Fibroblast of pulmonary artery (primary cell): ENCODE results near the gene HDDC2.

ENCODE experiments used
- DNase-seq: peaks from one replicate; pipeline ENCODE4 v3.0.0-alpha.2; 2010; ENCODE audit warnings: low read depth
- H3K4me3 ChIP-seq: replicated peaks from 2 replicates; pipeline ENCODE4 v1.5.1; 2011; ENCODE audit warnings: low read depth, mild to moderate bottlenecking, control low read depth, low read length, moderate library complexity
- TF ChIP-seq, protein P1 (sequence below): IDR thresholded peaks from 2 replicates; pipeline ENCODE4 v1.5.1; 2011; ENCODE audit warnings: mild to moderate bottlenecking, control low read depth, low read length, inconsistent platforms; ENCODE audit errors: missing control alignments

HDDC2 gene

DNA sequence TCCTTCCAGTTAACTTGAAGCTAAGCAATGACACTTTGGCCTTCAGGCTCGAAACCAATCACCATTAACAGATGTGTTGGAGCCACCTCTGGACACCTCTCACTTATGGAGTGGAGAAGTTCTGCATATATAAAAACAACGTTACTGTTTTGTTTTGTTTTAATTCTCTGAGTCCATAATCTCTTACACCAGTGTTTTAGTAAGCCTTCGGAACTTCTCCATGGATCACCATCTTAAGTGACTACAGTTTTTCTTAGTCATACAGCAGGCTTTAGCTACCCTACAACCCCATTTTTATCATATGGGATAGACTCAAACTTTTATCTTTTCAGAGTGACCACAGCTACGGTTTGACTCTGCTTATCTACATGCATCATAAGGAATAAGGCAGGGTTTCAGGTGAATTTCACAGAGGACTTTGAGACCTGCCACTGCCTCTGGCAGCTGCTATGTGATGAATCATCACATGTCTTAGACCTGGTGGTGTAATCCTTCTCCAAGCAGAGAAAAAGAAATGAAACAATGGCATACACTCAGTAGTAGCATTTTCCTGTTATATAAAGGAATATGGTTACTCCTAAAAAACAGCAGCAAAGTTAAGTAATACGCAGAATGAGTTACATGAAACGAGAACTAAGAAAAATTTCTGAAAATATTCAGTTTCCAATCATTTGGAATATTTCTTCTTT is 5.5 kb upstream of the HDDC2 start:
- TF ChIP-seq, protein P1, sequence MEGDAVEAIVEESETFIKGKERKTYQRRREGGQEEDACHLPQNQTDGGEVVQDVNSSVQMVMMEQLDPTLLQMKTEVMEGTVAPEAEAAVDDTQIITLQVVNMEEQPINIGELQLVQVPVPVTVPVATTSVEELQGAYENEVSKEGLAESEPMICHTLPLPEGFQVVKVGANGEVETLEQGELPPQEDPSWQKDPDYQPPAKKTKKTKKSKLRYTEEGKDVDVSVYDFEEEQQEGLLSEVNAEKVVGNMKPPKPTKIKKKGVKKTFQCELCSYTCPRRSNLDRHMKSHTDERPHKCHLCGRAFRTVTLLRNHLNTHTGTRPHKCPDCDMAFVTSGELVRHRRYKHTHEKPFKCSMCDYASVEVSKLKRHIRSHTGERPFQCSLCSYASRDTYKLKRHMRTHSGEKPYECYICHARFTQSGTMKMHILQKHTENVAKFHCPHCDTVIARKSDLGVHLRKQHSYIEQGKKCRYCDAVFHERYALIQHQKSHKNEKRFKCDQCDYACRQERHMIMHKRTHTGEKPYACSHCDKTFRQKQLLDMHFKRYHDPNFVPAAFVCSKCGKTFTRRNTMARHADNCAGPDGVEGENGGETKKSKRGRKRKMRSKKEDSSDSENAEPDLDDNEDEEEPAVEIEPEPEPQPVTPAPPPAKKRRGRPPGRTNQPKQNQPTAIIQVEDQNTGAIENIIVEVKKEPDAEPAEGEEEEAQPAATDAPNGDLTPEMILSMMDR, result no peak
- DNase-seq, result peak; percentile 41
- no peak overlapping the region for H3K4me3 ChIP-seq

DNA sequence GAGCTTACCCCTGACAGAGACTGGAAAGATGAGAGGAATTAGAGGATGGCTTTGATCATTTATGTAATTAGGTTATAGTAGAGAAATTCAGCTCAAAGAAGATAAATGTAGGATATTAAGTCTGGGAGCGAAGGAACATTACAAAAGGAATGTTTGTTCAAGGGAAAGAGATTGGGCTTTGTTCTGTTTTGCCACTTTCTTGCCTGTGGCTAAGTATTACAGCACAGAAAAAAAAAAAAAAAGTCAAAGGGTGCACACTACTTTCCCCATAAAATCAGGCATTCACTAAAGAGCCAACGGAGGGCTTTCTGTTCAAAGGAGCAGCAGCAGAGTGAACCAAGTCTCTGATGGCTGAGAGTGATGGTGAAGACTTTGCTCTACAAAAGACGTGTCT is 5.0 kb upstream of the HDDC2 start:
- no peak for DNase-seq
- TF ChIP-seq, protein P1, result no peak
- no peak overlapping the region for H3K4me3 ChIP-seq

DNA sequence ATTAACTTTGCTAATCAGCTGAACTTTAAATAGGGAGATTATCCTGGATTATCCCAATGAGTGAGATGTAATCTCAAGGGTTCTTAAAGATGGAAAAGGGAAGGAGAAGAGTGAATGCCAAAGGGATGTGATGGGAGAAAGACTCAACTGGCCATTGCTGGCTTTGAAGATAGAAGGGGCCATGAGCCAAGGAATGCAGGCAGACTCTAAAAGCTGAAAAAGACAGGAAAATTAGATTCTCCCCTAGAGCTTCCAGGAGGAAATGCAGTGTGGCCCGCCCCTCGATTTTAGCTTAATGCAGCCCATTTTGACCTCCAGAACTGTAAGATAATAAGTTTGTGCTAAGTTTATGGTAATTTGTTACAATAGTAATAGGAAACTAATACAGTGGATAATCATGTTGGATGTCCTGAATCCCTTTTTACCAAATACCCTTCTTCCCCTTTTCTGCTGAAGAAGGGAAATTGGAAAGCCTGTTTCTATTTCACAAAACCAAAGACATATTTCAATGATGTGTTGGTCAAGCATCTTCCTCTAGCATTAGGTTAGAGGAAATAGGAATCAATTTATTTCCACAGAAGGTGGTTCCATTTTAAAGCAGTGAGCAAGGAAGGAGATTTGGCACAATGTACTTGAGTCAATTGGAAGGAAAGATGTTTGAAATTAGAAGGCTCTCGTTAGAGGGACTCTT is 3.3 kb upstream of the HDDC2 start:
- no peak for DNase-seq
- TF ChIP-seq, protein P1, result no peak
- H3K4me3 ChIP-seq, result no peak overlapping the region

DNA sequence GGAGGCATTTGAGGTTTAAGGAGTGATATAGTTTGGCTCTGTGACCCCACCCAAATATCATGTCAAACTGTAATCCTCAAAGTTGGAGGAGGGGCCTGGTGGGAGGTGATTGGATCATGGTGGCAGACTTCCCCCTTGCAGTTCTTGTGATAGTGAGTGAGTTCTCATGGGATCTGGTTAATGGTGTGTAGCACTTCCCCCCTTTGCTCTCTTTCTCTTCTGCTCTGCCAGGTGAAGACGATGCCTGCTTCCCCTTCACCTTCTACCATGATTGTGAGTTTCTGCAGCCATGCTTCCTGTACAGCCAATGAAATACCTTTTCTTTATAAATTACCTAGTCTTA is 1.7 kb upstream of the HDDC2 start:
- TF ChIP-seq, protein P1, result no peak
- DNase-seq, result no peak
- H3K4me3 ChIP-seq, result no peak overlapping the region

DNA sequence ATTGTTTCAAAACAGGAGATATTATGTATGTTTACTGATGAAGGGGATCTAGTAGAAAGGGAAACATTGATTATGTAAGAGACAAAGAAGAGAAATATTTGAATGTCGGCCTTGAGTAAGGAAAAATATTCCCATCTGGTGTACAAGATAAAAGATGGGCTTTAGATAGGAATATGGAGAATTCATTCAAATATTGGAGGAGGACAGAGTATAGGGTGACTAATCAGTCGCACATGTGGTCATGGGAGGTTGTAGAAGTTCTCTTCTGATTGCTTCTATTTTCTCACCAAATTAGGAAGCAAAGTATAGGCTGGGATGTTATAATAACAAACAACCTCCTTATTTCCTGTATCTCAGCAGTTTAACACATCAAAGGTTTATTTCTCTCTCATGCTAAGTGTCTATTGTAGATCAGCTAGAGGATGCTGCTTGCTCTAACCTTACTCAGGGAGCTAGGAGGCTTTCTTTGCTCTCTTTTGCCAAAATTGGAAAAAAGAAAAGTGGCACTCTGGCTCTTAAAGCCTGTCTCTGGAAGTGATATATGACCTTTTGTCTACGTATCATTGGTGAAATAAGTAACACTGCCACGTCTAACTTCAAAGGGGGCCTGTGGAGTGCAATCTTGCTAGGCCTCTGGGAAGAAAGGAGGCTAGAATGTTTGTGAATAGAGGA is 1.2 kb upstream of the HDDC2 start:
- no peak for DNase-seq
- TF ChIP-seq, protein P1, result no peak
- no peak overlapping the region for H3K4me3 ChIP-seq

DNA sequence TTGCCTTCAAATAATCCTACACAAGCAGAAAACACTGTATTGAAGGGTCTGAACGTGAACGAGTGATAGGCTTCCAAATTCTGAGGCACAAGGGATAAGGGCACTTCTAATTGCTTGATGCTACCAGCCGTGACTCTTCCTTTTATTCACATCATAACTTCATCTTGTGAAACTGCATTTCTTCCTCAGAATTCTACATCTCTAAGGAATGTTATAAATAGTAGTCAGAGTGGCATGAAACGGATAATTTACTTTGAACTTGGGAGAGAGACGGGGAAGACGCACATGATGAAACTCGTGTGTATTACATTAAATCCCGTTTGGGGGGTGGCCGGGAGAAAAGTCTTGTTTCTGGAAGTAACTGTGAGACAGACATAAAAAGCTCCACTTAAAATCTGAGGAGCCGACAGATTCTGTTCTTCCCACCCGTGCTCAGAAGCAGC is 754 bp downstream of the HDDC2 start:
- peak; percentile 50 for DNase-seq
- TF ChIP-seq, protein P1, result no peak
- H3K4me3 ChIP-seq, result peak overlapping the region; percentile 72
